SH-SY5Y (cell line): Measurements from ENCODE around the gene ANKRD12.

ENCODE experiments used
- GATA2 ChIP-seq: IDR thresholded peaks from 2 replicates; pipeline ENCODE4 v1.6.1; 2011; ENCODE audit warnings: mild to moderate bottlenecking, low read depth, low read length
- GATA3 ChIP-seq: IDR thresholded peaks from 2 replicates; pipeline ENCODE4 v1.6.1; 2011; ENCODE audit warnings: low read depth, mild to moderate bottlenecking, low read length, moderate library complexity

Gene ANKRD12

DNA sequence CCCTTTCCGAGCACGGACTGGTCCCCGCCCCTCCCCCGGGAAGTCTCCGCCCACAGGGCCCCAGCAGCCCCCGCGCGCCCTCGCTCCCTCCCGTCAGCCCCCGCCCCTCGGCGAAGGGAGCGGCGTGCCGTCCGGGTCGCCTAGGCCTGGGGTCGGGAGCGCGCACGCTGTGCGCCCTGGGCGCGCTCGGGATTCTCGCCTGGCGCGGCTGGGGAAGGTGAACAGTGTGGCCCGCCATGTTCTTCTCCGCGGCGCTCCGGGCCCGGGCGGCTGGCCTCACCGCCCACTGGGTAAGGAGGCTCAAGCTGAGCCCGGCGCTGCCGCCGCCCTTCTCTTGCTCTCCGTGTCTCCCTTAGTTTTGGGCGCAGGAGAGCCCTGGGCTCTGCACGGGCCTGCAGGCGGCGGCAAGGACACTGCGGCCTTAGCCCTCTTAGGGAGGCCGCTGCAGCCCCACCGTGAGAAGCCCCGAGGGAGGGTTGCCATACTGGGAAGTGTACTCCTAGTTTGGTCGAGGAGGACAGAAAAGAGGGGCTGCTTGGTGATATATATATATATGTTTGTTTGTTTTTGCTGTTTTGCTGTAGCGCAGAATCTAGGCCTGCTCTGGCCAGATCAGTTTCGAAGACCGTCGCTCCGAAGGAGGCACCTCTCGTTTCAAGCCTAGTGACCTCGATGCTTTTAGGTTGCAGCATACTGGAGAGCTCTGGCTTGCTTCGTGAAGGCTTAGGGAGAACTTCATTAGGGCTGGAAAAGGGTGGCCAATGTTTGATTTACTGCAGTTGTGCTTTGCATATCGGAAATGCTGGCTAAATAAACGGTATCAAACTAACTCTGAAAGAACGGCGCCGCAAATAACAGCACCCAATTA lies 33.8 kb upstream of the ANKRD12 start, which contains the start of gene NDUFV2:
NDUFV2 (plus strand) TSS at position 192 of the 868 bp plus-strand sequence; CDS start at position 237, 45 bp downstream.
- TF ChIP-seq GATA2 (no peak), GATA3 (no peak)

DNA sequence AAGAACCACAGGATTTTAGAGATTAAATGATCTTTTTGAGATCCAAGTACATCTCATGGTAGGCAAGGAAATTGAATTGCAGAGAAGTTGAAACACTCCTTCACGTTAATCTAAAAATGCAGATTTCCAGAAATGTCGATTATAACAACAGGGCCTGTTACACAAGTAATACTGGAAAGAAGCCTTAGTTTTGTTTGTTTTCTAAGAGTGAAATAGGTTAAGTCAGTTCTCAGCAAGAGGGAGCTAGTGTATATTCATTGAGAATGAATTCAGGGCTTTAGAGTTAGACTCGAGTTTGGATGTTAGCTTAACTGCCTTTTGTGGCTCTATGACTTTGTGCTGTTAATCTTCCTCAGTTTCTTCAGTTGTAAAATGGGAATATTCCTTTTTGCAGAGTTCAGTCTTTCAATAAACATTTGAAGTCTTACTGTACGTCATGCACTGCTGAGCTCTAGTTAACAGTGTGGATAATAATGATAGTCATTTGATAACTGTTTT lies 33.2 kb upstream of the ANKRD12 start:
- TF ChIP-seq GATA2: no peak
- no peak for TF ChIP-seq GATA3

DNA sequence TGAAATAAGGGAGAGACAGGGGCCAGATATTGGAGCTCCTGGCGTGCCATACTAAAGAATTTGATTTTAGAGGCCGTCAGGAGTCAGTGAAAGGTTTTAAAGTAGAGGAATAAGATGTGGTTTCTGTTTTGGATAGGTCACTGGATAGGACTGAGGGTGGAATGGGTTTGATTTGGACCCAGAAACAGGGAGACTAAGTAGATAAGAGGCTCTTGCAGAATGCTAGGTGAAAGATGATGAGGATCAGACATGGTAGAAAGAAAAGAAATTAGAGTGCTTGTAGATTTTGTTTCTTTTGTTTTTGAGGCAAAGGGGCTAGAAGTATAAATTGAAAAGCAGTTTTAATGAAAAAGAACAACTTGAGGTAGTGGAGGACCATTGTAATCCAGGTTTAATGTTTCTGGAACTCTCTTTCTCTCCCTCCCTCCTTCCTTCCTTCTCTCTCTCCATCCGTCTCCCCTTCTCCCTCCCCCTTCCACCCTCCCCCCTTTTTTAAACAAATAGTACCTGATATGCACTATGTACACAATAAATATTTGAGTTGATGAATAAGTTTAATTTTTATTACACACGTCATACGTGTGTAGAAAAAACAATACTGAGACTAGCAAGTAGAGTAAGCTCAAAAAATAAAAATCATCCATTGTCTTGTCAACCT lies 32.2 kb upstream of the ANKRD12 start:
- TF ChIP-seq GATA2 (no peak), GATA3 (no peak)

DNA sequence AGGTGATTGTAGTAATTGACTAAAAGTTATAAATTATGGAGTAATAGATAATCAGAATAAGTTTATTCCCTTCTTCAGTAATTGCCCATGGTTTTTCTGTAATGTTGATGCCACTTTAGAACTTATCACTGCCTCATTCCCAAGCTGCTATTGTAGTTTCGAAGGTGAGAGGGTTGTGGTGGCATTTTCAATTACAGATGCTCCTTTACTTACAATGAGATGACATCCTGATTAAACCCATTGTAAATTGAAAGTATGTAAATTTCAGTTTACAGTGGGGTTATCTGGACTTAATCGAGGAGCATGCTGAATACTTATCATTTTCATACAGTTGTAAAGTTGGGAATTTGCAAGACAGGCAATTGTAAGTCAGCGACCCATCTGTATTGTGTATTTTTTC lies 31.2 kb upstream of the ANKRD12 start:
- TF ChIP-seq GATA3 (no peak), GATA2 (no peak)

DNA sequence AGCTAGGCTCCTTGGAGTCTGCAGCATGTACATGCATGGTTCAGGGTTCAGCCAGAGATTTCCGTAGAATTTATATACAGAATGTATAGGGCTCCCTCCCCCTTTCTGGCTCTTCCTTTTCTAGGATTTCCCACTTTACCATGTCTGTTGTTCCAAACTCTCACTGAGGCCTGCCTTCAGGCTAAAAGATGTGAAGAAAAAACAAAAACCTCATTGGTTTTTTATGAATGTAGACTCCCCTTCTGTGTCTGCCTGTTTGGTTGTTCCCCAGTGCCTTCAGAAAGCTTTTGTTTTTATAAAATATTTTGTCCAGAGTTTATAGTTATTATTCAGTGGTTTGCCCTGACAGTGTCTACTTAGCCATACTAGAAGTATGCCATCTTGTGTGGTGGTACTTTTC lies 30.5 kb upstream of the ANKRD12 start:
- TF ChIP-seq GATA3 (no peak), GATA2 (no peak)

DNA sequence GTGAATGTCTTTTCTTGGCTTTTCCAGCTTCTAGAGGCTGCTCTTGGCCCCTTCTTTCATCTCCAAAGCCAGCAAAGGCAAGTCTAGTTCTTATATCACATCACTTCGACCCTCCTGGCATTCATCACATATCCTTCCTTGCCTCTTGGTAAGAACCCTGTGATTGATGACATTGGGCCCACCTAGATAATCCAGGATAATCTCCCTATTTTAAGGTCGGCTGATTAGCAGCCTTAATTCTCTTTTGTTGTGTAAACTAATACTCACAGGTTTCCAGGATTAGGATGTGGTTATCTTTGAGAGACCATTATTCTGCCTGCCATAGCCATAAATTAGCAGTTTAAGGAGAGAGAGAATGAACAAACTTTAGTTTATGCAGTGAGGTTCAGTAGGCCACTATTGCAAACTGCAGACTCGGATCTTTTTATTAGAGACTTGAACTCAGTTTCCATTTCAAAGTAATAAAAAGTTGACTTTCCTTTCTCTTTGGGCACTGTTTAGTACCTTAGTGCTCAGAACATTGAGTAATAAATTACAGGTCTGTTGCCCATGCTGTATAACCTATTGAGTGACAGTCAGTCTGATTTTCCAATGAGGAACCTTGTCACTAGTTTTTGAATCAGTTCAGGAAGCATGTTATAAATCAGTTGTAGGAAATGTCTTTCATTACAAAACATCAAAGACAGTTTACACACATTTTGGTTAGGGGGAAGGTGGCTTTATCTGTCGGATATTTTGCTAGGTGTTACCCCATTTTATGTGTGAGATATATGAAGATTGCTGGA lies 29.6 kb upstream of the ANKRD12 start:
- TF ChIP-seq GATA3 (no peak), GATA2 (no peak)

DNA sequence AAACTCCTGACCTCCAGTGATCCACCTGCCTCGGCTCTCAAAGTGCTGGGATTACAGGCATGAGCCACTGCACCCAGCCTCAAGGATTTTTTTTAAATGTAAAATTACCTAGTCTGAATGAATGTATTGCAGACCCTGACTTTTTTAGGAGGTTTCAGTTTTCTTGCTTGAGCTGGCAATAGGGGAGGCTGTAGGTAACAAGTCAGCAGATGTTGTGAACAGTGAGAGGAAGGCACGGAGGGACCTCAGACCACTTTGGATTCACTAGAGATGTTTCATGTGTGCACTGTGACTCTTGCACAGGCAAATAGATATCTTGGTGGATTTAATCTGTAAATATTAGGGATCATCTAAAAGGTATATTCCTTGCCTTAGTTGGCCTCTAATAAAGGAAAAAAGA lies 27.7 kb upstream of the ANKRD12 start:
- no peak for TF ChIP-seq GATA2
- no peak for TF ChIP-seq GATA3

DNA sequence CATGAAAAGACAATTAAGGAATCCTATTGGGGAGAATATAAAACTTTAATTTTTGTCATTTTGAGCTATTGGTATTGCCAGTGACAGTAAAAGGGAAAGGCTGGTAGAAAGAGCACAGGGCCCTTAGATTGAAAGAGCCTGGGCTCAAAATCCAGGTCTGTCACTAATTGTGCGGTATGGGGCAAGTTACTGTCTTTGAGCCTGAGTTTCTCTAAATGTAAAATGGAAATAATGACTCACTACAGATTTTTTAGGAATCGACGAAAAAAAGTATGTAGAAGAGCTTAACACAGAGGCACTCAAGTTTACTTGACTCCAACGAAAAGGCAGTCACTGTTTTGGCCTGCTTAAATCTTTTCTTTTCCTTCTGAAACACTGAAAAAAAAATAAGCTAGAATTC lies 27.1 kb upstream of the ANKRD12 start:
- TF ChIP-seq GATA3 (no peak), GATA2 (no peak)

DNA sequence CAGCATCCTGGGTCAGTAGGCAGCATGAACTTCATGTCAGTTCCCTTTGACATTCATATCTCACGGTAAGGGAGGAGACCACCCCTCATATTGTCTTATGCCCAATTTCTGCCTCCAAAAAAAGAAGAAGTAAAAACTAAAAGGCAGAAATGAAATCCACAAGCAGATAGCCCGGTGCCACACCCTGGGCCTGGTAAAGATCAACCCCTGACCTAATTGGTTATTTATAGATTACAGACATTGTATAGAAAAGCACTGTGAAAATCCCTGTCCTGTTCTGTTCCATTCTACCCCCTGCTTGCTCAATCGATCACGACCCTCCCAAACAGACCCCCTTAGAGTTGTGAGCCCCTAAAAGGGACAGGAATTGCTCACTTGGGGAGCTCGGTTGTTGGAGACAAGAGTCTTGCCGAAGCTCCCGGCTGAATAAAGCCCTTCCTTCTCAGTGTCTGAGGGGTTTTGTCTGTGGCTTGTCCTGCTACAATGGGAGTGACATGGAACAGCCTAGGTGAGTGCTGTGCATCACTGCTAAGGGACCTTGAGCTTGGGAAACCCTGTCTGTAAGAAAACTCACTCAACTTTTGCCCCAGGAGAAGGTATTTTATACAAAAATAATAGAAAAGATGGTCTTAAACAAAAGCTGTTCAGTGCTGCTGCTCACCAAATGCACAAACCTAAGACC lies 23.0 kb upstream of the ANKRD12 start:
- TF ChIP-seq GATA3: no peak
- TF ChIP-seq GATA2: no peak

DNA sequence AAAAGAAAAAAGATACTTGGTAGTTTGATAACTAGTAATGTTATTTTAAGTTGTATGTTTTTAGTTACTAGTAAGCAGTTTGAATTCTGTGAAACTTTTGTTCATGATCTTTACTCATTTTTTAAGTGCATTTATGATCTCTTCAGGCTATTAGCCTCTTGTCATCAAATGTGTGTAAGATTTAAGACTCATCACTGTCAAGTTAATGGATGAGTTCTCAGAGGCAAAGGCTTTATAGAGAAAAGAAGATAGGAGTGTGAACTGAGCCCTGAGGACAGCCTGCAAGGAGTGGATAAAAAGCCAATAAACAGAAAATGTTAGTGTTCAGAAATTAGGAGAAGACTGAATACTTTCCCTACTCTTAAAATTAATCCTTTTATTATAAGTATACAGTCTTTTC lies 20.6 kb upstream of the ANKRD12 start:
- no peak for TF ChIP-seq GATA2
- no peak for TF ChIP-seq GATA3

DNA sequence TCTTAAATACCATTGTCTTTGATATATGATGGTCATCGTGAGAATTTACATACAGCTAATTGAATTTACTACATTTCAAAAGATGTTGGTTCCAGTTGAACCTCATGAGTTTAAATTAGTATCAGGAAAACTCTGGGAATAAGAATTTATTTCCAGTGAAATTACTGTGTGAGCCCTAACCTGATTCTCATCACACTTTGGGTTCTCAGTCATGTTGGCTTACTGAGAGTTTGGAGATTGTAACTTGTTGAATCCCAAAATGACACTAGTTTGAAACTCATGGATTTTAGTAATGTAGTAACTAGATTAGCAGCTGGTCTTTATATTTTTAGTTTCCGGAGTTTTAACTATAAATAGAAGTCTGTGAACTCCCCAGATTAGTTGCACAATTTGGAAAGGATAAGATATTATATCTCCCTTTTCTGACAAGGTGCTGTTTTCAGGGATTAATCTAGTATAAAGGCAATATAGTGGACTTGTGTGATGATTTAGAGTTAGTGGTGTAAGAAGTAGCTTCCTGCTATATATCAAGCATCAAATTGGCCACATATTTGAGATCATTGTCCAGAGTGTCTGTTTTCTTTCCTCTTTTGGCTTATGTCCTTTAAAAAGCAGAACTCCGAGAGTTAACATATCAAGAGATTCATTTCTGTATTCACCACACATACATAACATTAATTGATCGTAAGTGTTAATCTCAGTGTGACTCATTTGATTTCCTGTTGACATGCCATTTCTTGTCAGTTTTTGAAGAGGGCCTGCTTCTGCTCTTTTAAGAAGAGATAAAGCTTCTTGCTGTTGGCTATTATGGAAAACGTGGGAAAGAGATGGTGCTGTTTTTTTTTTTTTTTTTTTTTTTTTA lies 18.4 kb upstream of the ANKRD12 start:
- TF ChIP-seq GATA2 (no peak), GATA3 (no peak)

DNA sequence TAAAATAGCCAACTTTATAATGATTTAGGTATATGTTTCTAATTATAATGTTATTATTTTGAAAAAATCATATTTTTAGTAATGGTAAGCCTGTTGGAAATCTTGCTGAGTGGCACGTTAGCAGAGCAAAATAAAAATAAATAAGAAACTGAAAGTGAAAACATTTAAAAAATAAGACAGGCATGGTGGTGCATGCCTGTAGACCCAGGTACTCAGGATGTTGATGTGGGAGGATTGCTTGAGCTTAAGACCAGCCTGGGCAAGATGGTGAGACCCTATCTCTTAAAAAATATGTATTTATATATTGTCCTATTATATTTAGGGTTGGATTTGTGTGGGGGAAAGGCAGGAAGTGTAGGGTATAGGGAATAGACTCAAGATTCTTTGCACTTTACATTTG lies 15.8 kb upstream of the ANKRD12 start:
- TF ChIP-seq GATA3 (no peak), GATA2 (no peak)

DNA sequence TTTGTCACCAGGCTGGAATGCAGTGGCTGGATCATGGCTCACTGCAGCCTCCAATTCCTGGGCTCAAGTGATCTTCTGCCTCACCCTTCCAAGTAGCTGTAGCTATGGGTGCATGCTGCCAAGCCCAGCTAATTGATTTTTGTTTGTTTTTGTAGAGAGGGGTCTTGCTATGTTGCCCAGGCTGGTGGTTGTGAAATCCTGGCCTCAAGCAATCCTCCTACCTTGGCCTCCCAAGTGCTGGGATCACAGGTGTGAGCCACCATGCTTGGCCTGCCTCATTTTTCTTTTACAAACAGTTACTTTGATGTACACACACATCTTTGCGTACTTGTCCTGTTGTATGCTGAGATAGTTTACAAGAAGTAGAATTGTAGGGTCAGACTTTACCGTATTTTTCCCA lies 13.1 kb upstream of the ANKRD12 start:
- no peak for TF ChIP-seq GATA3
- TF ChIP-seq GATA2: no peak

DNA sequence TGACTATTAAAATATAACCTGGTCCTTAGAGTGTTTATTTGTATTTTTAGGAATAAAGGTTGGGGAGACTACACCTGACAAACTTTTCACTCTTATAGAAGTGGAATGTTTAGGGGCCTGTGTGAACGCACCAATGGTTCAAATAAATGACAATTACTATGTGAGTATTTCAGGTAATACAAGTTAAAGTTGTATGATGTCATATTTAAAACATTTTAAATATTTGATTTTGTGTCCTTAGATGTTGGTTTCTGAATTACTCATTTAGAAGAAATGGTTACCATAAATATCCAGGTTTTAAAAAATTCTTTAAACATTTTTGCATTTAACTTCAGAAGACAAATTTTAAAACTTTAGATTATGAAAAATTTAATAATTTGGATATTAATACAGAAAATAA lies 11.8 kb upstream of the ANKRD12 start:
- TF ChIP-seq GATA2 (no peak), GATA3 (no peak)
